Activated naive CD4-positive, alpha-beta T cell treated with anti-CD3 and anti-CD28 coated beads for 36 hours (primary cell): Measurements from ENCODE around the gene CYP8B1. TPM values are rescaled to one million over a fixed set of nuclear protein-coding genes. Genes with fewer than 3 reads are reported as not detected.

Source experiments
- CTCF ChIA-PET: fragments of 350-600 bp; sonication (Branson Sonifier 250); formaldehyde crosslinking; loops from one replicate; lab custom pipeline; 2021; ENCODE audit warnings: antibody characterized with exemption; lab: Charles Lee
- DNase-seq: peaks from one replicate; pipeline ENCODE4 v3.0.0-alpha.2; 2020
- H3K27ac Mint-ChIP-seq: one replicate; pipeline ENCODE4 v1.8.0; 2021; ENCODE audit warnings: mild to moderate bottlenecking, mixed read lengths
- H3K27me3 Mint-ChIP-seq: one replicate; pipeline ENCODE4 v1.8.0; 2021; ENCODE audit warnings: low read depth, mixed read lengths
- H3K36me3 Mint-ChIP-seq: one replicate; pipeline ENCODE4 v1.8.0; 2021; ENCODE audit warnings: low read depth, mixed read lengths
- H3K4me1 Mint-ChIP-seq: one replicate; pipeline ENCODE4 v1.8.0; 2021; ENCODE audit warnings: low read depth, mixed read lengths
- H3K4me3 Mint-ChIP-seq: one replicate; pipeline ENCODE4 v1.8.0; 2021; ENCODE audit warnings: mild to moderate bottlenecking, moderate library complexity, mixed read lengths
- H3K9me3 Mint-ChIP-seq: one replicate; pipeline ENCODE4 v1.8.0; 2021; ENCODE audit warnings: mixed read lengths
- intact Hi-C: fragments of 100-400 bp; cut with micrococcal nuclease; formaldehyde crosslinking; loops from one replicate; pipeline ENCODE4 v1.15.1; 2023
- total RNA-seq, 2 experiments: library from RNA; stranded (reverse); gene quantifications; one replicate each; pipeline ENCODE4 v1.2.3, GENCODE V29; 2021

CYP8B1 gene
- total RNA-seq, 2 experiments from 2014 or later = not detected

DNA sequence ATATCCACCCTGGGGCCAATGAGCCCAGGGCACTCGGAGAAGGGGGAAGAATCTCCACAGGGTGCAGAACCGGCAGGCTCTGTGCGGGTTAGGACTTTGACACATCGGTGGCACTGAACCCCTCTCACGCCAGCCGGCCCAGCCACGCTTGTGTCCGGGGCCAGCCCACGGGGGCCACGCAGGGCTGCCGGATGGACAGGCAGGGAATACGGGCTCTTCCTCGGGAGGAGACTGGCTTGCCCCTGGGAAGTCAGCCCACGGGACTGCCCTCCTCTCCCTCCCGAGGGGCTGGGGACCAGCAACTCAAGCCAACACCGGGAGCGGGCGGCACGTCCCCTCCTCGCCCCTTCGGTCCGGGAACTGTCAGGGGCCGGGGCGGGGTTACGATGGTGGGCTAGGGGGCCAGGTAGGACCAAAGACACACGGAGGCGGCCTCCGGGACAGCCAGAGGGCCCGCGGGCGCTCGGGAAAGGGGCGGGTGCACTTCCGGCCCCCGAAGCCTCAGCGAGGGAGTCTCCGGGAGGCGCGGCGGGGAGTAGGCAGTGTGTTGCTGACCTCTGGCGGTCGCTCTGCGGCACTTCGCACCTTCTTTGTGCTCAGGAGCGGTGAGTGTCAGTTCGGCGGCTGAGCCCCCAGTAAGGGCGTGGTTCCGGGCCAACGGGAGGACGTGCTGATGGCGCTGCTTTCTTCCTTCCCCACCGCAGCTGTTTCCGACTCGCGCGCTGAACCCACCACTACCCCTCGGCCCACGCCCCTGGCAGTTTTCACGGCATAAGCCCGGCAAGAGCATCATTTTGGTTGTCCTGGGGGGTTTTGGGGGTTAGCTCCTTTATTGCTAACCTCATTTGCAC is 5.1 kb upstream of the CYP8B1 start:
- Mint-ChIP-seq H3K9me3 (no peaks in the 10 kb centered on the region), H3K4me3 (peak overlapping the region; percentile 75), H3K36me3 (no peaks in the 10 kb centered on the region), H3K27me3 (no peaks in the 10 kb centered on the region), H3K4me1 (peaks cover 10% of the 10 kb centered on the region), H3K27ac (no peak overlapping the region)
- CTCF ChIA-PET = interaction anchor here (0.6 to 2.0 kb wide), 10 partner anchors 11 to 135 kb away, joined by 3 to 19 read pairs (median 4); no protein-coding TSS in a partner anchor
- peak; percentile 91 for DNase-seq
- intact Hi-C loops = loop anchor here (1.0 to 5.0 kb wide), 7 partner anchors 24 to 379 kb away; partner anchors contain the start of genes HIGD1A and VIPR1

DNA sequence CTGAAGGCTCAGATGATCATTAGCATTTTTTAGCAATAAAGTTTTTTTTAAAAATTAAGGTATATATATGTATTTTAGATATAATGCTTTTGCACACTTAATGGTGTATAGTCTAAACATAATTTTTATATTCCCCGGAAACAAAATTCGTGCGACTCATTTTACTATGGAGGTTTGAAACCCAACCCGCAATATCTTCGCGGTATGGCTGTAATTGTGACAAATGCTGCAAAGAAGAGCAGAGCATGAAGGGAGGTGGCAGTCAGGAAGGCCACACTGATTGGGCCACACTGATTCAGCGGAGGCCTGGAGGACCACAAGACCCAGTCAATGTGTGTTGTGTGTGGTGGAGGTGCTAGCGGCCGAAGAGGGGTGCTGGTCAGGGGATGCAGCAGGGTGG is 4.5 kb upstream of the CYP8B1 start:
- DNase-seq = no peak
- intact Hi-C loops = loop anchor here (2.0 to 5.0 kb wide), 2 partner anchors 41 to 378 kb away; partner anchors contain the start of gene VIPR1
- H3K27ac Mint-ChIP-seq = no peak overlapping the region

DNA sequence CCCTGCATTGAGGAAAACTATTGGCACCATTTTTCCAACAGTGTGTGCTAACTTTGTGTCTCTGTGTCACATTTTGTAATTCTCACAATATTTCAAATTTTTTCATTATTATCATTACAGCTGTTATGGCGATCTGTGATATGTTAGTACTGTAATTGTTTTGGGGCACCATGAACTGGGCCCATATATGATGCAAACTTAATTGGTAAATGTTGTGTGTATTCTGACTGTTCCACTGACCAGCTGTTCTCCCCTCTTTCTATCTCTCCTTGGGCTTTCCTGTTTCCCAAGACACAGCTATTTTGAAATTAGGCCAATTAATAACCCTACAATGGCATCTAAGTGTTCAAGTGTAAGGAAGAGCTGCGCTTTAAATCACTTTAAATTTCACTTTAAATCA is 2.2 kb upstream of the CYP8B1 start:
- no peaks in the 10 kb centered on the region for H3K27me3 Mint-ChIP-seq
- no peaks in the 10 kb centered on the region for H3K9me3 Mint-ChIP-seq
- H3K36me3 Mint-ChIP-seq = no peaks in the 10 kb centered on the region
- intact Hi-C loops = no loop called here
- H3K4me1 Mint-ChIP-seq = peaks cover 6% of the 10 kb centered on the region
- H3K4me3 Mint-ChIP-seq = no peak overlapping the region
- no peak for DNase-seq
- CTCF ChIA-PET = interaction anchor here (0.9 to 2.6 kb wide), 5 partner anchors 9 to 134 kb away, joined by 3 to 13 read pairs (median 6); no protein-coding TSS in a partner anchor
- H3K27ac Mint-ChIP-seq = no peak overlapping the region

More for the DNA sequence above, 4.5 kb upstream of the CYP8B1 start:
- CTCF ChIA-PET = interaction anchor here (1.3 to 2.6 kb wide), 2 partner anchors 49 to 61 kb away, joined by 3 to 13 read pairs; no protein-coding TSS in a partner anchor
- peak overlapping the region; percentile 75 for H3K4me3 Mint-ChIP-seq
- H3K36me3 Mint-ChIP-seq = no peaks in the 10 kb centered on the region
- H3K27me3 Mint-ChIP-seq = no peaks in the 10 kb centered on the region
- no peaks in the 10 kb centered on the region for H3K9me3 Mint-ChIP-seq
- H3K4me1 Mint-ChIP-seq = peaks cover 10% of the 10 kb centered on the region

DNA sequence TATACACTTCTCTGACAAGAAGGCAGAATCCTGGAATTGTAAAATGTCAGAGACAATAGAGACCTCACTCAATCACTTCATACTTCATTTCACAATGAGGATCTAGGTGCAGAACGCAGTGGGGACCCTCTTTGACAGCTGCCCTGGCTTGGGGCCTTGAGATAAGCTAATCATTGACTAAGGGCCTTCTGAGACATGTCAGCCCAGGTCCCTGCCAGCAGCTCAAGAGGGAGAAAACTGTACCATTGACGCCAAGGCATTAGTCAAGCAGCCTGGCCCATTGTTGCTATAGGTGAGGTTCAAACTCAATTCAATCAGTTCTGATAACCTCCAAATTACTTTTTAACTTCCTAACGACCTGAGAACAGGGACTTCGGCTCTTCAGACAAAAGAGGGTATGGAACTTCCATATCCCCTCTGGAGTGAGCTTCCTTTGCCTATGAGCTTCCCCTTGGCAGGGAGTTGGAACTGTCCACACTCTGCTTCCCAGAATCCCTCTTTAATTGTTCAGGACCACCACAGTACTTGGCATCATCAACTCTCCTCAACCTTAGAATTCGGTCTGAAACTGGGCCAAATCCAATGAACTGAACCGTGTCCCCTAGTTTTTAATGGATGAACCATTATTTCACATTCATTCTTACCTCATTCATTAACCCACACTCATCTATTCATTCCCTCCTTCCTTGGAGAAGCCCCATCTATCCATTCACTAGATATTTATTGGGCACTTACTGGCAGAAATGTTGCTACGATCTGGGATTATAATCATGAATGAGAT is 1.5 kb upstream of the CYP8B1 start:
- no peaks in the 10 kb centered on the region for H3K36me3 Mint-ChIP-seq
- H3K9me3 Mint-ChIP-seq = no peaks in the 10 kb centered on the region
- no peak for DNase-seq
- H3K4me3 Mint-ChIP-seq = no peak overlapping the region
- CTCF ChIA-PET = interaction anchor here (0.6 to 2.4 kb wide), 2 partner anchors 8 to 1074 kb away, joined by 3 to 7 read pairs; no protein-coding TSS in a partner anchor
- intact Hi-C loops = no loop called here
- H3K27me3 Mint-ChIP-seq = no peaks in the 10 kb centered on the region
- no peak overlapping the region for H3K27ac Mint-ChIP-seq
- peaks cover 6% of the 10 kb centered on the region for H3K4me1 Mint-ChIP-seq

DNA sequence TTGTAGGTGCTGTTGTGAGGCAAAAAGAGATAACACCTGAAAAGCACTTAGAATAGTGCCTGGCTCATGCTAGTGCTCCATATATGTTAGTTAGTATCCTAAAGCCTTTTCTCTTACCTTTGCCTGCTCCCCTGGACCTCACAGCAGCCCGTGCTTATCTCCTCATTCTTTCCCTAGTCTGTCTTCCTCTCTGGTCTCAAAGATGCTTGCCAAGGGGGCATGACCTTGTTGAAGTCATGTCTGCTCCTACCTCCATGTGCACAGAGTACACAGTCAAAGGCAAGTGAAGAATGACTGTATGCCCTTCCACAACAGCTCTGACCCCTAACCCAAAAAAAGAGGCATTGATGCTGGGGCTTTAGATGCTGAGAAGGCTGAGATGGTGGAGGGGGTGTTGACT is 722 bp upstream of the CYP8B1 start:
- Mint-ChIP-seq H3K27ac (no peak overlapping the region), H3K4me1 (peaks cover 5% of the 10 kb centered on the region), H3K27me3 (no peaks in the 10 kb centered on the region), H3K9me3 (no peaks in the 10 kb centered on the region), H3K4me3 (no peak overlapping the region), H3K36me3 (no peaks in the 10 kb centered on the region)
- intact Hi-C loops = no loop called here
- CTCF ChIA-PET = interaction anchor here (1.0 kb wide), 1 partner anchor 45 kb away, joined by 3 read pairs; no protein-coding TSS in a partner anchor
- DNase-seq = no peak

DNA sequence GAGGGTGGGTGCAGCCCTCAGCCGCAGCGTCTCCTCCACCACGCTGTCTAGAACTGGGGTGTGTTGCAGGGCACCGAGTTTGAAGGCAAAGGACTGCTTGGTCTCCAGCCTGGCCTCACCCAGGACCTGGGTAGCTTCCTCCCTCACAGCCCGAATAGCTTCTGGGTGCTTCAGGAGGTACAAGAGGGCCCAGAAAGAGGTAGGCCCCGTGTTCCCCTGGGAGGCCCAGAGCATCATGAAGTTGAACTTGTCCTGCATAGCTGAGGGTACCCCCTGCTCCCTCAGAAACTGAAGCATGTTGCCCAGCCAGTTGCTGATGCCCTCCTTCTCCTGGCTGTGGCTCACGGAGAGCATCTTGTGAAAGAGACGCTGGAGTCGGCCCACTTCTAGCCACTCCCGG is 930 bp downstream of the CYP8B1 start:
- Mint-ChIP-seq H3K4me1 (no peaks in the 10 kb centered on the region), H3K27me3 (no peaks in the 10 kb centered on the region)
- intact Hi-C loops = no loop called here

DNA sequence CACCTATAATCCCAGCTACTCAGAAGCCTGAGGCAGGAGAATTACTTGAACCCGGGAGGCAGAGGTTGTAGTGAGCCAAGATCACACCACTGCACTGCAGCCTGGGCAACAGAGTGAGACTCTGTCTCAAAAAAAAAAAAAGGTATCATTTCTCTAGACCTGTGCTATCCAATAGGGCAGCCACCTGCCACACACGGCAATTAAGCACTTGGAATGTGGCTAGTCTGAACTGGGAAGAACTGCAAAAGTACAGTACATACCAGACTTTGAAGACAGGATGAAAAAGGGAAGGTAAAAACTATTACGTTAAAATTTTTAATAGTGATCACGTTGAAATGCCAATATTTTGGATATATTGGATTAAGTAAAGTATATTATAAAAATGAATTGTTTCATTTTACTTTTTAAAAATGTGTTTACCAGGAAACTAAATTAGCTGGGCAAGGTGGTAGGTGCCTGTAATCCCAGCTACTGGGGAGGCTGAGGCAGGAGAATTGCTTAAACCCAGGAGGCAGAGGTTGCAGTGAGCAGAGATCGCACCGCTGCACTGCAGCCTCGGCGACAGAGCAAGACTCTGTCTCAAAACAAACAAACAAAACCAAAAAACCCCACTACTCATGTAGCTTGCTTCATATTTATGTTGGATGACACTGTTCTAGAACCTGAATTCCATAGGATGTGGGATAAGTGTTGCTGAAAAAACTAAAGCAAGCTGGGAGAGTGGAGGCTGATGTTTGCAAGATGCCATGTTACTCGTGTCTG is 2.3 kb downstream of the CYP8B1 start:
- intact Hi-C loops = no loop called here
- no peak overlapping the region for H3K4me3 Mint-ChIP-seq
- no peaks in the 10 kb centered on the region for H3K9me3 Mint-ChIP-seq
- no peaks in the 10 kb centered on the region for H3K36me3 Mint-ChIP-seq
- H3K27ac Mint-ChIP-seq = no peak overlapping the region
- H3K4me1 Mint-ChIP-seq = no peaks in the 10 kb centered on the region
- DNase-seq = no peak
- CTCF ChIA-PET = interaction anchor here (0.6 to 1.3 kb wide), 2 partner anchors 34 to 42 kb away, joined by 3 to 5 read pairs; no protein-coding TSS in a partner anchor
- no peaks in the 10 kb centered on the region for H3K27me3 Mint-ChIP-seq

More for the DNA sequence above, 930 bp downstream of the CYP8B1 start:
- H3K9me3 Mint-ChIP-seq = no peaks in the 10 kb centered on the region
- no peak overlapping the region for H3K4me3 Mint-ChIP-seq
- CTCF ChIA-PET = interaction anchor here (0.6 kb wide), 1 partner anchor 776 kb away, joined by 3 read pairs; no protein-coding TSS in a partner anchor
- no peaks in the 10 kb centered on the region for H3K36me3 Mint-ChIP-seq
- no peak overlapping the region for H3K27ac Mint-ChIP-seq
- no peak for DNase-seq

DNA sequence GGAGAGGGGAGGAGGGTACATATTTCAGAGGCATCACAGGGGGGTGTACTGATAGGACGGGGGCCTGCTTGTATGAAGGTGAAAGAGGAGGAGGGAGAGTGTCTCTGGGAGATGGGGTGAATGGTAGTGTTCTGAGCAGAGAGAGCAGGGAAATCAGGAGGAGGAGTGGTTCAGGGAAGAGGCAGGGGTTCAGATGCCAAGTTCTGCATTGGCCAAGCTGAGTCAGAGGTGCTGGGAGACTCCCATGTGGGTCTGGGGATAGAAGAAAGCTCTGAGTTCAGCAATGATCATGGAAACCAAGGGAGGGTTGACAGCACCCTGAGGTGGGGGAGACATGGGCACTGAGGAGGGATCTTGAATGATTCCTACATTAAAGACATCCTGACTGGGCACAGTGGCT is 3.0 kb downstream of the CYP8B1 start:
- Mint-ChIP-seq H3K4me3 (no peak overlapping the region), H3K27me3 (no peaks in the 10 kb centered on the region), H3K4me1 (no peaks in the 10 kb centered on the region), H3K9me3 (no peaks in the 10 kb centered on the region), H3K27ac (no peak overlapping the region), H3K36me3 (no peaks in the 10 kb centered on the region)
- DNase-seq = no peak
- intact Hi-C loops = no loop called here
- CTCF ChIA-PET = interaction anchor here (0.6 to 1.3 kb wide), 2 partner anchors 33 to 41 kb away, joined by 3 to 5 read pairs; no protein-coding TSS in a partner anchor

DNA sequence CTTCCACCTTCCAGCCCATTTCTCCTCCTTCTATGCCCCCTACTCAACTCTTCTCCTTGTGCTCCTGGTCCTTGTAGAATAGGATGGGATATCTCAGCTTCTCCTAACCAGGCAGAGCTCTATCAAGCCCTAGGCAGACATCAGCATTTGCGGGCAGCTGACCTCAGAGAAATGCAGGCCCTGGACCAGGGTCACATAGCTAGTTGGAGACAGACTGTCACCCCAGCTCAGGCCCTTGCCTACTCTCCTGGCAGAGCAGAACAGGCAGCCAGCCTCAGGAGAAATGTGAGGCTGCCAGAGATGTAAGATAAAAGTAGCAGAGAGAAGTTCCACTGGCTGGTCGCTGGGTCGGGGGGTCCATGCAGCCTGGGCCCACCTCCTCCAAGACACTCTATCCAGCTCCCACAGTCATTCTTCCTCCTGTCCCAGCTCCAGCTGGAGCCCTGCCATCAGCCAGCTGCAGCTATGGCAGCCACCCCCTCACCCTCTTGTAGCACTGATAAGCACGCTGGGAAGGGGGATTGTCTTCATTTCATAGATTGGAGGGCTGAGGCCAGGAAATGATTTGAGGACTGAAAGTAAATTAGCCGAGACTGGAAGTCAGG is 4.0 kb downstream of the CYP8B1 start:
- DNase-seq = no peak
- H3K27ac Mint-ChIP-seq = no peak overlapping the region
- H3K4me3 Mint-ChIP-seq = no peak overlapping the region
- H3K36me3 Mint-ChIP-seq = no peaks in the 10 kb centered on the region
- CTCF ChIA-PET = no interaction called here
- intact Hi-C loops = no loop called here
- no peaks in the 10 kb centered on the region for H3K9me3 Mint-ChIP-seq
- no peaks in the 10 kb centered on the region for H3K27me3 Mint-ChIP-seq
- no peaks in the 10 kb centered on the region for H3K4me1 Mint-ChIP-seq

DNA sequence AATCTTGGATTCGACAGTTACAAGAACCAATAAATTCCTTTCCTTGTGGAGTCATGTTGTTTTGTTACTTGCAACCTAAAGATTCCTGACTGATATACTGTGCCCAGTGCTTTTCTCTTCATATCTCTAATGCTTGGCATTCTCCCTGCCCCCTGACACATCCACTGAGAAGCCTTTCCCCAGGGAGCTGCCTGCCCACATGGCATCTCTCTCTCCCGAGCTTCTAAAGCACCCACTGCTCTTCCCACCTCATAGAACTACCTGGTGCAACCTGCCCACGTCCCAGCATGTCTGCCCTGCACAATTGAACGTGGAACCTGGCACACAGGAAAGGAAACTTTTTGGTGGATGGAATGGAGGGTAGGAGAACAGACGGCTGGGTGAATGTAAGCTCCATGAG is 6.8 kb downstream of the CYP8B1 start:
- Mint-ChIP-seq H3K36me3 (no peaks in the 10 kb centered on the region), H3K27me3 (no peaks in the 10 kb centered on the region), H3K4me1 (no peaks in the 10 kb centered on the region), H3K27ac (no peak overlapping the region), H3K4me3 (no peak overlapping the region), H3K9me3 (no peaks in the 10 kb centered on the region)
- intact Hi-C loops = no loop called here
- DNase-seq = no peak
- CTCF ChIA-PET = interaction anchor here (1.4 kb wide), 2 partner anchors 10 to 12 kb away, joined by 4 to 7 read pairs; no protein-coding TSS in a partner anchor

DNA sequence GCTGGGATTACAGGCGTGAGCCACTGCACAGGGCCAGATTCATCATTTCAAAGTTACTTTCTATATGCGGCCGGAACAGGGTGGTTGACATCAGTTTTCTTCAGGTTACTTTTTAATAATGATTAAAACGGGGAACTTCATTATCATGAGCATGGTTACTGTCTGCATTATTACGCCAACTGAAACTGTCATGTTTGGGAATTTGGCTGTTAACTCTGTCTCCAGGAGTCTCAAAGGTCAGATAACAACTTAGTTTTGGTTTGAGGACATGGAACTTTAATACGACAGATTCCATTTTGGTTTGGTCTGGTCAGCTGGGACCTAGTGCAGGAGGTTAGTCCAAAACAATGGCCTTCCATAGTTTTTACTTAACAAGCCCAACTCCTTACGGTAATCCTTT is 8.5 kb downstream of the CYP8B1 start:
- no peak overlapping the region for H3K27ac Mint-ChIP-seq
- no peak for DNase-seq
- intact Hi-C loops = no loop called here
- H3K9me3 Mint-ChIP-seq = no peaks in the 10 kb centered on the region
- no peaks in the 10 kb centered on the region for H3K36me3 Mint-ChIP-seq
- H3K4me1 Mint-ChIP-seq = no peaks in the 10 kb centered on the region
- H3K27me3 Mint-ChIP-seq = no peaks in the 10 kb centered on the region
- no peak overlapping the region for H3K4me3 Mint-ChIP-seq
- CTCF ChIA-PET = no interaction called here
